Measurements from ENCODE around the gene PLCD4.

Gene PLCD4

GRCh38 chr2:218607436-218608115, at the start of gene PLCD4:
TSS of gene PLCD4 (plus strand) at chr2:218607899. CDS start at chr2:218615740, 7,841 bp downstream.
- TF ChIP-seq CTCF (IDR thresholded peaks at IDR 0.05; ENCODE audit: insufficient read depth, low read length, missing control alignments): no peak
- ChIA-PET POLR2A (interaction anchor here (0.6 to 1.5 kb wide), 4 partner anchors 11 to 75 kb away, joined by 3 to 5 read pairs (median 4); no protein-coding TSS in a partner anchor), CTCF (interaction anchor here (0.7 to 3.2 kb wide), 8 partner anchors 9 to 141 kb away, joined by 3 to 10 read pairs (median 4); no protein-coding TSS in a partner anchor)
- H3K4me3 ChIP-seq (ENCODE audit: low read depth, low read length): peak within 1 kb of the TSS; percentile 51
- peak; percentile 16 for DNase-seq (ENCODE audit: low read depth, low spot score)

GRCh38 chr2:218557941-218558340, 49.8 kb upstream of the PLCD4 start:
- DNase-seq (ENCODE audit: low read depth, low spot score): no peak
- ChIA-PET CTCF (interaction anchor here (1.0 kb wide), 1 partner anchor 68 kb away, joined by 3 read pairs; no protein-coding TSS in a partner anchor), POLR2A (interaction anchor here (0.8 kb wide), 1 partner anchor 10 kb away, joined by 3 read pairs; the partner anchor contains the start of gene USP37)
- H3K4me3 ChIP-seq (ENCODE audit: low read depth, low read length): no peak overlapping the region
- TF ChIP-seq CTCF (IDR thresholded peaks at IDR 0.05; ENCODE audit: insufficient read depth, low read length, missing control alignments): no peak

GRCh38 chr2:218558986-218559385, 48.7 kb upstream of the PLCD4 start:
- ChIA-PET CTCF (interaction anchor here (1.0 kb wide), 1 partner anchor 69 kb away, joined by 3 read pairs; no protein-coding TSS in a partner anchor), POLR2A (no interaction called here)
- no peak overlapping the region for H3K4me3 ChIP-seq (ENCODE audit: low read depth, low read length)
- DNase-seq (ENCODE audit: low read depth, low spot score): no peak
- no peak for TF ChIP-seq CTCF (IDR thresholded peaks at IDR 0.05; ENCODE audit: insufficient read depth, low read length, missing control alignments)

GRCh38 chr2:218564056-218564455, 43.6 kb upstream of the PLCD4 start:
- CTCF ChIA-PET: interaction anchor here (1.0 to 1.8 kb wide), 6 partner anchors 14 to 168 kb away, joined by 3 to 5 read pairs (median 3); no protein-coding TSS in a partner anchor
- no peak for DNase-seq (ENCODE audit: low read depth, low spot score)
- POLR2A ChIA-PET: no interaction called here
- no peak overlapping the region for H3K4me3 ChIP-seq (ENCODE audit: low read depth, low read length)
- TF ChIP-seq CTCF (IDR thresholded peaks at IDR 0.05; ENCODE audit: insufficient read depth, low read length, missing control alignments): no peak

GRCh38 chr2:218566296-218566695, 41.4 kb upstream of the PLCD4 start:
- TF ChIP-seq CTCF (IDR thresholded peaks at IDR 0.05; ENCODE audit: insufficient read depth, low read length, missing control alignments): no peak
- ChIA-PET CTCF (no interaction called here), POLR2A (no interaction called here)
- H3K4me3 ChIP-seq (ENCODE audit: low read depth, low read length): no peak overlapping the region
- DNase-seq (ENCODE audit: low read depth, low spot score): no peak

GRCh38 chr2:218567797-218568189, 39.9 kb upstream of the PLCD4 start:
- CTCF ChIA-PET: interaction anchor here (1.1 to 1.6 kb wide), 2 partner anchors 81 to 280 kb away, joined by 3 read pairs; no protein-coding TSS in a partner anchor
- POLR2A ChIA-PET: interaction anchor here (0.8 kb wide), 1 partner anchor 10 kb away, joined by 3 read pairs; no protein-coding TSS in a partner anchor
- TF ChIP-seq CTCF (IDR thresholded peaks at IDR 0.05; ENCODE audit: insufficient read depth, low read length, missing control alignments): no peak
- DNase-seq (ENCODE audit: low read depth, low spot score): no peak
- peak overlapping the region; percentile 90 for H3K4me3 ChIP-seq (ENCODE audit: low read depth, low read length)
